ENCODE results near the gene CPD.

The CPD gene

DNA sequence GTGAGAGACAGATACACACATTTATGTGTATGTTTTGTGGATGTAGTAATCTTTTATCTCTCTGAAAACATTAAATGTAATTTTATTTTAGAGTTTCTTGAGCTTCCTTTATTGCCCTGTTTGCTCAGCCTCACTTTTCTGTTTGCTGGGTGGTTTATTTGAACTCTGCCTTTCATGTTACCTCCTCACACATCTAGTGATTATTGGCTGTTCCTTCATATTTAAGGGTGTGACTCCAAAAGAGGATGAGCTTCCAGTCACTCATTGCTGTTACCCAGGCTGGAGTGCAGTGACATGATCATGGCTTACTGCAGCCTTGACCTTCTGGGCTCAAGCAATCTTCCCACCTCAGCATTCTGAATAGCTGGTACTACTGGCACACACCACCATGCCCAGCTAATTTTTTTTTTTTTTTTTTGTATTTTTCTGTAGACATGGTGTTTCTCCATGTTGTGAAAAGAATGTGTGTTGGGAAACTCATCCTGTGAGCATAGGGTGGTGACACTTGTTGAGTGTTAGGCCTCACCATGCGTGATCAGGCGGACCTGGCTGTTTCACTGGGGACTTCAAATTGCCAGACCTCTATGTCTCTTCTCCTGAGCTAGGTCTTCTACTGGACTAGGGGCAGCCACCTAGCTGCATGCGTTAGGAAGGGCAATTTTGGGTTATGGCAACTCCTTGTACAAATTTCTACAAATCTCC lies 136.3 kb downstream of the CPD start:
- no peak for DNase-seq

- no peak for DNase-seq
Observed at GRCh38 chr17:30517786-30518185, 139.1 kb downstream of the CPD start.

GRCh38 chr17:30519166-30519565 lies 140.4 kb downstream of the CPD start:
- no peak for DNase-seq
